8988T (cell line): ENCODE measurements around the gene OXT.

ENCODE experiments used
- DNase-seq: peaks from one replicate; pipeline ENCODE4 v3.0.0; 2011

Gene OXT

GRCh38 chr20:3088031-3088430, 16.6 kb downstream of the OXT start:
- DNase-seq: no peak

GRCh38 chr20:3090565-3090964, 19.1 kb downstream of the OXT start:
- no peak for DNase-seq

GRCh38 chr20:3092611-3093379, 21.4 kb downstream of the OXT start:
- DNase-seq: no peak

GRCh38 chr20:3093861-3094361, 22.5 kb downstream of the OXT start:
- no peak for DNase-seq

GRCh38 chr20:3094848-3095629, 23.6 kb downstream of the OXT start:
- DNase-seq: no peak

GRCh38 chr20:3100480-3100879, 29.1 kb downstream of the OXT start:
- DNase-seq: no peak

- DNase-seq: no peak
Observed at GRCh38 chr20:3101251-3101650, 29.8 kb downstream of the OXT start.

- DNase-seq: no peak
Observed at GRCh38 chr20:3101737-3102574, 30.5 kb downstream of the OXT start.

GRCh38 chr20:3102575-3103368, 31.4 kb downstream of the OXT start:
- DNase-seq: no peak

GRCh38 chr20:3103369-3104032, 32.1 kb downstream of the OXT start:
- DNase-seq: no peak

- no peak for DNase-seq
Observed at GRCh38 chr20:3105256-3106137, 34.1 kb downstream of the OXT start.

GRCh38 chr20:3106185-3106584, 34.8 kb downstream of the OXT start:
- no peak for DNase-seq

- no peak for DNase-seq
Observed at GRCh38 chr20:3106658-3107463, 35.4 kb downstream of the OXT start.

- DNase-seq: no peak
Observed at GRCh38 chr20:3107464-3108025, 36.1 kb downstream of the OXT start.

- no peak for DNase-seq
Observed at GRCh38 chr20:3109350-3110302, 38.2 kb downstream of the OXT start.

GRCh38 chr20:3111507-3111906, 40.1 kb downstream of the OXT start:
- no peak for DNase-seq

- DNase-seq: no peak
Observed at GRCh38 chr20:3111995-3112394, 40.6 kb downstream of the OXT start.
